ENCODE results near the gene POLR1A.

POLR1A gene

GRCh38 chr2:85984788-85985187, 120.9 kb downstream of the POLR1A start:
- no peak for DNase-seq (ENCODE audit: extremely low read depth, low read depth)
- no peak for TF ChIP-seq CTCF (IDR thresholded peaks at IDR 0.05; ENCODE audit: low read depth, low read length, missing control alignments)
- H3K4me3 ChIP-seq (replicated peaks; ENCODE audit: low read depth, low read length) = no peak overlapping the region

GRCh38 chr2:85983766-85984165, 121.9 kb downstream of the POLR1A start:
- no peak for DNase-seq (ENCODE audit: extremely low read depth, low read depth)
- no peak for TF ChIP-seq CTCF (IDR thresholded peaks at IDR 0.05; ENCODE audit: low read depth, low read length, missing control alignments)
- H3K4me3 ChIP-seq (replicated peaks; ENCODE audit: low read depth, low read length) = no peak overlapping the region

GRCh38 chr2:85981579-85982247, 124.0 kb downstream of the POLR1A start:
- TF ChIP-seq CTCF (IDR thresholded peaks at IDR 0.05; ENCODE audit: low read depth, low read length, missing control alignments) = no peak
- DNase-seq (ENCODE audit: extremely low read depth, low read depth) = no peak
- H3K4me3 ChIP-seq (replicated peaks; ENCODE audit: low read depth, low read length) = no peak overlapping the region

GRCh38 chr2:85978883-85979780, 126.6 kb downstream of the POLR1A start:
- TF ChIP-seq CTCF (IDR thresholded peaks at IDR 0.05; ENCODE audit: low read depth, low read length, missing control alignments) = no peak
- DNase-seq (ENCODE audit: extremely low read depth, low read depth) = no peak
- H3K4me3 ChIP-seq (replicated peaks; ENCODE audit: low read depth, low read length) = no peak overlapping the region

GRCh38 chr2:85976106-85976920, 129.4 kb downstream of the POLR1A start:
- no peak for TF ChIP-seq CTCF (IDR thresholded peaks at IDR 0.05; ENCODE audit: low read depth, low read length, missing control alignments)
- H3K4me3 ChIP-seq (replicated peaks; ENCODE audit: low read depth, low read length) = no peak overlapping the region
- DNase-seq (ENCODE audit: extremely low read depth, low read depth) = no peak

- no peak for TF ChIP-seq CTCF (IDR thresholded peaks at IDR 0.05; ENCODE audit: low read depth, low read length, missing control alignments)
- DNase-seq (ENCODE audit: extremely low read depth, low read depth) = no peak
- no peak overlapping the region for H3K4me3 ChIP-seq (replicated peaks; ENCODE audit: low read depth, low read length)
Observed at GRCh38 chr2:85975581-85975980, 130.1 kb downstream of the POLR1A start.

Data from HFF-Myc (cell line).